KOPT-K1 (cell line): ENCODE data around the gene RNF19B.

Experiments
- H3K27ac ChIP-seq: fragments of 200-600 bp; sonication (generic); 2 replicates; pipeline ENCODE4 v1.5.1; 2016; ENCODE audit warnings: antibody characterized with exemption, mild to moderate bottlenecking, low read depth, low read length; ENCODE audit not compliant: poor library complexity, severe bottlenecking
- H3K36me3 ChIP-seq: fragments of 200-600 bp; sonication (generic); 2 replicates; pipeline ENCODE4 v1.5.1; 2017; ENCODE audit warnings: antibody characterized with exemption, mild to moderate bottlenecking, low read length, moderate library complexity; ENCODE audit not compliant: insufficient read depth
- H3K9me3 ChIP-seq: fragments of 200-600 bp; sonication (generic); 2 replicates; pipeline ENCODE4 v1.5.1; 2017; ENCODE audit warnings: antibody characterized with exemption, low read length, mild to moderate bottlenecking; ENCODE audit not compliant: insufficient read depth, poor library complexity, severe bottlenecking

The RNF19B gene

DNA sequence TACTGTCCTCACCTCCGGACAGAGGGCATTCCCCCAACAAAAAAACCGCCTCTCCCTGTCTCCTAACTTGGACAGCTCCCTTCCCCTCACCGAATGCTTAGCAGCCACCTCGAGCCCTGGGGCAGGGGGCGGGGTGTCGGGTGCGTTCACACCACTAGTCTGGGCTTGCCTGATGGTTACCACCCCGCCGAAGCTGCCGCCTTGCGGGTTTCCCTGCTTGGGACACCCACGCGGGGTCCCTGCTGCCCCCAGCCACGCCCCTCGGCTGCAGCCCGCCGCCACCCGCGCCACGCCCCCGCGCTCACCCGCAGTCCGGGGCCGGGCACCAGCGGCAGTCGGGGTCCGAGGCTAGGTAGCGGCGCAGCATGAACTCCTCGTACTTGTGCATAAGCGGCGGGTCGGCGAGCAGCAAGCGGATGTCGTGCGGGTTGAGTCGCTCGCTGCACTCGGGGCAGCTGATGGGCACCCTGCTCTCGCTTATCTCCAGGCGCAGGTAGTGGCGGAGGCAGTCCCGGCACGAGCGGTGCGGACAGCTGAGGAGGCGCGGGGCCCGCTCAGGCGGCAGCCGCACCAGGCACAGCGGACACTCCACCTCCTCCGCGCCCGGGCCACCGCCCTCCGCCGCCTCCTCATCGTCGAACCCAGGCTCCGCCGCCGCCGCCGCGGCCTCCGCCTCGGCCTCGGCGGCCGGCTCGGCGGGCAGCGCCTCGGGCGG is 706 bp downstream of the RNF19B start:
- Histone ChIP-seq H3K27ac (peak overlapping the region; percentile 55), H3K9me3 (no peaks in the 10 kb centered on the region), H3K36me3 (no peaks in the 10 kb centered on the region)

DNA sequence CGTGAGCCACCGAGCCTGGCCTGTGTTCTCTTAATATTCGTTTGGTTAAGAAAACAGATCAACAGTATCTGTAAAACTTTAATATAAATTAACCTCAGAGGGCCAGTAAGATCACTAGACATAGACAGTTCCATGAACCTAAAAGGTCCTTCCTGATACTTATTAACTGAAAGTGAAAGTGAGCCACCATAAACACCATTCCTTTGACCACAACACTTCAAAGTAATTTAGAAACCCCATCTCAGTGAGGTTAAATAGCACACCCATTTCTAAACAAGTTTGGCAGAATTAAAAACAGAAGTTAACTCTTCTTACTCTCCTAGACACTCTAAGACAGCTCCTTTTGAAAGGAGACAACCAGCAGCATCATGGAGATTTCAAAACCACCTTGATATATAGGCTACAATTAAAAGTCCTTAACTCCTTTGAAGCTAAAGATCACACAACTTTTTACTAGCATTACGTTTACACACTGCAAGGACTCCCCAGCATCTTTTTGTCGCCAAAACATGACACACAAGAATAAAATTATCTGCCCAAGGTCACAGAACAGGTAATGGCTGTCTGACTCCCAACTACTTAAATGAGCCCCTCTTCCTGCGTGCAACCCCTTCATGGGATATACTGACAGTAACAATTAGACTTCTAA is 2.2 kb downstream of the RNF19B start:
- Histone ChIP-seq H3K36me3 (no peaks in the 10 kb centered on the region), H3K9me3 (no peaks in the 10 kb centered on the region), H3K27ac (peak overlapping the region; percentile 11)

DNA sequence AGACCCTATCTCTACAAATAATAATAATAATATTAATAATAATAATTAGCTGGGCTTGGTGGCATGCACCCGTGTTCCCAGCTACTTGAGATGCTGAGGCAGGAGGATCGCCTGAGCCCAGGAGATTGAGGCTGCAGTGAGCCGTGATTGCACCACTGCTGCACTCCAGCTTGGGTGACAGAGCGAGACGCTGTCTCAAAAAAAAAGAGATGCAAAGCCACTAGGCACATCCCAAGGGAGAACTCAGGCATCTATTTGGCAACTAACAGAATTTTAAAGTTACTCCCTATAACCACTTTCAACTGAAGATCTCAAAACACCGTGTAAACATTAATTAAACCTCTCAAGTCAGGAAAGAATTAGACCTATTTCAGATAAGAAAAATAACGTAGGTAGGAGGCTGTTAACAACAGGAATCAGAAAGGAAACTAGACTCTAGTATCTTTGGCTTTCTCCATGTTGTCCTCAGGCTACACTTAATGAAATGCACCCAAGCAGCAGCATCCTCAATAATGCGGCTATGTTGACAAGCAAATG is 3.7 kb downstream of the RNF19B start:
- Histone ChIP-seq H3K36me3 (no peaks in the 10 kb centered on the region), H3K27ac (no peak overlapping the region), H3K9me3 (no peaks in the 10 kb centered on the region)

DNA sequence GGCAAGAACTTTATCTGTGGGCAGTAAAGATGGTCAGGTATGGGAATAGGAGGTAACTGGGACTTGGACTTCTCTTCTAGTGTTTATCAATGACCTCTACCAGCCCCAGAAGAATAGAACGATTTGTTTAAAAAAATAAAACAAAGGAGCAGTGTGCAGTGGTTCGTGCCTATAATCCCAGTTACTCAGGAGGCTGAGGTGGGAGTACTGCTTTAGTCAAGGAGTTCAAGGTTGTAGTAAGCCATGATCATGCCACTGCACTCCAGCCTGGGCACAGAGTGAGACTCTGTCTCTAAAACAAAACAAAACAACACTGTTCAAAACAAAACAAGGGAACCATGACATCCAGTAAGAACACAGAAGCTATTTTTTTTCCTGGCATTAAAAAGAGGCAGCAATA is 4.3 kb downstream of the RNF19B start:
- Histone ChIP-seq H3K9me3 (no peaks in the 10 kb centered on the region), H3K27ac (no peak overlapping the region), H3K36me3 (no peaks in the 10 kb centered on the region)

GRCh38 chr1:32958827-32959226 is 5.8 kb downstream of the RNF19B start:
- H3K27ac ChIP-seq, result no peak overlapping the region
- no peaks in the 10 kb centered on the region for H3K36me3 ChIP-seq
- no peaks in the 10 kb centered on the region for H3K9me3 ChIP-seq

DNA sequence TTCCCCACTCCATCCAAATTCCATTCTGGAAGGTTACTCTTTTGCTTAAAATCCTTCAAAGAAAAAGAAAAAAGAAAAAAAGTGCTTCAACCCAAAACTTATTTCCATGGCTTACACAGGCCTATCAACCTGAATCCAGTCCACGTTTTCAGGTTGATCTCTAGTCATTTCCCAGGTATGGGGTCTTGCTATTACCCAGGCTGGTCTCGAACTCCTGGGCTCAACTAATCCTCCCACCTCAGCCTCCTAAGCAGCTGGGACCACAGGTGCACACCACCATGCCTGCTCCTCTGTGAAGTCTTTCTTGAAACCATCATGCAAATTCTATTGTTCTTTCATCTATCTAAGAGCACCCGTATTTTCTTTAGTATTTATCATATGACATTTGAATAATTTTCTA is 7.6 kb downstream of the RNF19B start:
- Histone ChIP-seq H3K36me3 (no peaks in the 10 kb centered on the region), H3K9me3 (no peaks in the 10 kb centered on the region), H3K27ac (no peak overlapping the region)

DNA sequence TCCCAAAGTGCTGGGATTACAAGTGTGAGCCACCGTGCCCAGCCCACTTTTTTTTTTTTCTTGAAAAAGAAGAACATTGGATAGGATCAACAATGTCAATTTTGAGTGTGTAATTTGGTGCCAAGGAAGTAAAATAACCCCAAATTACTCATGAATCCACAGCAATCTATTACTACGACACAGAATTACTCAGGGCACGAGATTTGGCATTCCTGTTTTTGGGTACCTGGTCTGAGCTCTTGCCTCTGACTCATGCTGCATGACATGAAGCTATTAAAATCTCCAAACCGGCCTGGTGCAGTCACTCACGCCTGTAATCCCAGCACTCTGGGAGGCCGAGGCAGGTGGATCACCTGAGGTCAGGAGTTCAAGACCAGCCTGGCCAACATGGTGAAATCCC is 10.4 kb downstream of the RNF19B start:
- H3K27ac ChIP-seq, result no peak overlapping the region
- H3K36me3 ChIP-seq, result no peaks in the 10 kb centered on the region
- H3K9me3 ChIP-seq, result no peaks in the 10 kb centered on the region

- no peak overlapping the region for H3K27ac ChIP-seq
These were observed 11.1 kb downstream of the RNF19B start for GRCh38 chr1:32953495-32953894.

GRCh38 chr1:32949519-32949918 is 15.1 kb downstream of the RNF19B start:
- Histone ChIP-seq H3K9me3 (no peaks in the 10 kb centered on the region), H3K27ac (no peak overlapping the region), H3K36me3 (peaks cover 28% of the 10 kb centered on the region)

More at GRCh38 chr1:32953495-32953894, 11.1 kb downstream of the RNF19B start:
- Histone ChIP-seq H3K36me3 (no peaks in the 10 kb centered on the region), H3K9me3 (no peaks in the 10 kb centered on the region)

- H3K36me3 ChIP-seq, result peaks cover 34% of the 10 kb centered on the region
- peaks cover 4% of the 10 kb centered on the region for H3K9me3 ChIP-seq
- no peak overlapping the region for H3K27ac ChIP-seq
These were observed 15.7 kb downstream of the RNF19B start for GRCh38 chr1:32948905-32949304.

- peaks cover 10% of the 10 kb centered on the region for H3K9me3 ChIP-seq
- peaks cover 39% of the 10 kb centered on the region for H3K36me3 ChIP-seq
- no peak overlapping the region for H3K27ac ChIP-seq
These were observed 16.3 kb downstream of the RNF19B start for GRCh38 chr1:32948390-32948722.

GRCh38 chr1:32947669-32948389 is 16.8 kb downstream of the RNF19B start:
- Histone ChIP-seq H3K9me3 (peaks cover 15% of the 10 kb centered on the region), H3K27ac (no peak overlapping the region), H3K36me3 (peaks cover 45% of the 10 kb centered on the region)

- Histone ChIP-seq H3K9me3 (peaks cover 15% of the 10 kb centered on the region), H3K36me3 (peaks cover 59% of the 10 kb centered on the region)
These were observed 18.2 kb downstream of the RNF19B start for GRCh38 chr1:32946413-32946812.

DNA sequence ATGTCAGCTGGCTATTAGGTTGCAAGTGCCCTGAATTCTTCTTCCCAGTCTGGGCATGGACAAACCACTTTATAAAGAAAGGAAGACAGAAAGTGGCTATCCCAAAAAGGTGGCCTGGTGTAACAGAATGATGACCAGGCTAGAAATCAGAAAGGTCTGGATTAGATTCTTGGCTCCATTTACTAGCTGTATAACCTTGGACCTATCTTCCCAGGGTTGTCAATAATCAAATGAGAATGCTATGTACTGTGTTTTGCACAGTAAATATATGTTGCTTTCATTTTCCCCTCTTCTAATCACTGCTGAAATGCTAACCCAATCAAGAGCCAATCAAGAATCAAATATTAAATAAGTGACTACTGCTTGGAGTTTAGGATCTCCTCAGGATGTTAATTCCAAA is 20.4 kb downstream of the RNF19B start:
- peaks cover 78% of the 10 kb centered on the region for H3K36me3 ChIP-seq
- H3K9me3 ChIP-seq, result peaks cover 15% of the 10 kb centered on the region
- H3K27ac ChIP-seq, result no peak overlapping the region

More at GRCh38 chr1:32946413-32946812, 18.2 kb downstream of the RNF19B start:
- no peak overlapping the region for H3K27ac ChIP-seq

DNA sequence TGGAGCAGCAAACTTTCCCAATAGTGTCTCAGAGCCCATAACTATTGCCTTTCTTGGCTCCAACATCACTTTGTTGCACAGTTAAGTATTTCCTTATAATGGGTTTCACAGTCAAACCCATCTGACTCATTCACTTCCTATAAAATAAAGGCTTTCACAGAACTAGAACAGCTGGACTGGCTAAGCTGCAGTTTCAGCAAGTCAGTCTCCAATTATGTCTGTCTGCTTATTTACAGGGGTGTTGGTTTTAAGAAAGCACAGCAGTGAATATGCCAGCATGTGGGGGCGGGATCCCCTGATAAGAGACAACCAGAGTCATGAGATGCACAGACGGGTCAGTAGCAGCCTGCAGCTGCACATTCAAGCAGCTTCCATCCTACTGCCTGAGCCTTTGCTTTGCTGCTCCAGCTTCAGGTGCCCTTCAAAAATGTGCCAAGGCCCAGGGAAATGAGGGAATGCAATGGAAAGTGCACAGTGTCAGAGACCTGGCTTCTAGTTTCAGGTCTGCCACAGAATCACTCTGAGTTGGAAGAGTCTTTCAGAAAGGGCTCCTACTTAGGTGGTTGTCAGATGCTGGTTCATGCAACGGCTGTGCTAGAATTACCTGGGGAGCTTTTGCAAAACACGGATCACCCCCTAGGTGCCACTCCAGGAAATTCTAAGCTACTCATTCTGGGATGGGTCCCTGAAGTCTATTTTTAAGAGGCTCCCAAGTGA is 24.8 kb downstream of the RNF19B start:
- peaks cover 15% of the 10 kb centered on the region for H3K9me3 ChIP-seq
- peaks cover 87% of the 10 kb centered on the region for H3K36me3 ChIP-seq
- no peak overlapping the region for H3K27ac ChIP-seq
